Activated B cell treated with CpG ODN at 0.5 μM for 24 hours (primary cell): ENCODE data around the gene COL23A1. TPM values are rescaled to one million over a fixed set of nuclear protein-coding genes. Genes with fewer than 3 reads are reported as not detected.

Experiments used
- ATAC-seq: fragments of 200-7000 bp; cut with Tn5 transposase; one replicate; pipeline ENCODE4 v1.10.0; 2021; ENCODE audit warnings: low read depth, mild to moderate bottlenecking, moderate library complexity
- CTCF ChIA-PET: fragments of 350-600 bp; sonication (Branson Sonifier 250); formaldehyde crosslinking; loops from one replicate; lab custom pipeline; 2021; ENCODE audit warnings: antibody characterized with exemption; lab: Charles Lee
- POLR2A ChIA-PET: fragments of 350-600 bp; sonication (Branson Sonifier 250); formaldehyde crosslinking; loops from one replicate; lab custom pipeline; 2021; ENCODE audit warnings: antibody characterized with exemption; lab: Charles Lee
- DNase-seq: peaks from one replicate; pipeline ENCODE4 v3.0.0; 2022
- H3K27ac Mint-ChIP-seq: one replicate; pipeline ENCODE4 v1.8.0; 2020; ENCODE audit warnings: mixed read lengths
- H3K27me3 Mint-ChIP-seq: one replicate; pipeline ENCODE4 v1.8.0; 2021; ENCODE audit warnings: mixed read lengths
- H3K36me3 Mint-ChIP-seq: one replicate; pipeline ENCODE4 v1.8.0; 2021; ENCODE audit warnings: low read depth, mixed read lengths
- H3K4me1 Mint-ChIP-seq: one replicate; pipeline ENCODE4 v1.8.0; 2021; ENCODE audit warnings: mixed read lengths
- H3K4me3 Mint-ChIP-seq: one replicate; pipeline ENCODE4 v1.8.0; 2020; ENCODE audit warnings: mild to moderate bottlenecking, mixed read lengths
- H3K9me3 Mint-ChIP-seq: one replicate; pipeline ENCODE4 v1.8.0; 2020; ENCODE audit warnings: mixed read lengths
- CTCF ChIP-seq: fragments of 200-600 bp; IDR thresholded peaks from one replicate; pipeline ENCODE4 v1.8.0; 2022; ENCODE audit warnings: antibody characterized with exemption, mild to moderate bottlenecking
- intact Hi-C: fragments of 100-400 bp; cut with micrococcal nuclease; formaldehyde crosslinking; loops from one replicate; pipeline ENCODE4 v1.15.1; 2024
- total RNA-seq: library from RNA; stranded (reverse); gene quantifications from 2 replicates; pipeline ENCODE4 v1.2.3, GENCODE V29; 2022

COL23A1 gene
- total RNA-seq, 1 donor from 2014 or later, result not detected

DNA sequence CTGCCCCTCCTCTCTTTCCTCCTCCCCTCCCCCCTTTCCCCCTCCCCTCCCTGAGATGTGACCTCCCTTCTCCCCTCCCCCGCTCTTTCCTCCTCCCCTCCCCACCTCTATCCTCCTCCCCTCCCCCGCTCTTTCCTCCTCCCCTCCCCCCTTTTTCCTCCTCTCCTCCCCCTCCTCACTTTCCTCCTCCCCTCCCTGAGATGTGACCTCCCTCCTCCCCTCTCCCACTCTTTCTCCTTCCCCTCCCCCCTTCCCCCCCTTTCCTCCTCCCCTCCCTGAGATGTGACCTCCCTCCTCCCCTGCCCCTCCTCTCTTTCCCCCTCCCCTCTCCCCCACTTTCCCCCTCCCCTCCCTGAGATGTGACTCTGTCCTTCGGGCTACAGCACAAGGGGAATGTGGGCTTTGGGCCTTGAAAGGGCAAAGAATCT lies 169.8 kb downstream of the COL23A1 start:
- ATAC-seq (no peak), DNase-seq (no peak)
- H3K27ac Mint-ChIP-seq, result no peak overlapping the region
- H3K9me3 Mint-ChIP-seq, result no peaks in the 10 kb centered on the region
- peaks cover 7% of the 10 kb centered on the region for H3K27me3 Mint-ChIP-seq
- H3K4me1 Mint-ChIP-seq, result no peaks in the 10 kb centered on the region
- intact Hi-C loops, result no loop called here
- H3K4me3 Mint-ChIP-seq, result no peak overlapping the region
- CTCF ChIA-PET, result no interaction called here
- H3K36me3 Mint-ChIP-seq, result no peaks in the 10 kb centered on the region
- POLR2A ChIA-PET, result no interaction called here
- no peak for TF ChIP-seq CTCF

DNA sequence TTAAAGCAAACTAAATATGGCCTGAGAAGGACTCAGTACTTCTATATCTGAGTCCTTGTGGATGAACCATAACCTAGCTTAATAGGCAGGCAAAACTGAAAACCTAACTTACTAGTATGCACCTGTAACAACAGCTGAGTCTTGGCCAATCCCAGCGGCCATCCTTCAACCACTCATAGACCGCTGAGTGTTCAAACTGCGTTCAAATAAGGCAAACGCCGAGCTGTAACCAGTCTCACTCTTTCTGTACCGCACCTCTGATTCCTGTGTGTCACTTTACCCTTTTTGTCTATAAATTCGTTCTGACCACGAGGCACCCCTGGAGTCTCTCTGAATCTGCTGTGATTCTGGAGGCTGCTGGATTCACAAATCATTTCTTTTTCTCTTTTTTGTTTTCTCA lies 170.5 kb downstream of the COL23A1 start:
- Mint-ChIP-seq H3K9me3 (no peaks in the 10 kb centered on the region), H3K36me3 (no peaks in the 10 kb centered on the region), H3K27me3 (peaks cover 7% of the 10 kb centered on the region), H3K4me3 (no peak overlapping the region), H3K4me1 (no peaks in the 10 kb centered on the region), H3K27ac (no peak overlapping the region)
- POLR2A ChIA-PET, result no interaction called here
- no peak for TF ChIP-seq CTCF
- no peak for DNase-seq
- CTCF ChIA-PET, result no interaction called here
- intact Hi-C loops, result no loop called here
- ATAC-seq, result no peak

DNA sequence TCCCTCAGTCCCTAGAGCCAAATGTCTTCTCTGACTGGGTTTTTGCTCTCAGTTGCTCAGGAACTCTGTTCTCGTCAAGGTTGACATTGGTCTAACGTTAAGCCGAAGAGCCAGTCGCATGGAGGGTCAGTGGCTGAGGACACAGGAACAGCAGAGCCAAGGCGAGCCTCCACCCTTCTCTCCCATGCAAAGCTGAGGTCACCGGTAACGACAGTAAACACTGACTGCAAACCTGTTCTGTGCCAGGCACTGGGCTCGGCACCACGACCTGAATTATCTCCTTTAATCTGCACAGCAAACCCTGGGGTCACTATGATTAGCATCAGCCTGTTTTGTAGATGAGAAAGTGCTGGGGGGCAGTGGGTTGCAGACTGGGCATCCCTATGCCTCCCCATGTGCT lies 171.0 kb downstream of the COL23A1 start:
- intact Hi-C loops, result no loop called here
- no peak for ATAC-seq
- DNase-seq, result no peak
- peaks cover 7% of the 10 kb centered on the region for H3K27me3 Mint-ChIP-seq
- ChIA-PET POLR2A (no interaction called here), CTCF (no interaction called here)
- no peaks in the 10 kb centered on the region for H3K36me3 Mint-ChIP-seq
- no peak for TF ChIP-seq CTCF
- H3K4me1 Mint-ChIP-seq, result no peaks in the 10 kb centered on the region
- no peak overlapping the region for H3K4me3 Mint-ChIP-seq
- no peaks in the 10 kb centered on the region for H3K9me3 Mint-ChIP-seq
- H3K27ac Mint-ChIP-seq, result no peak overlapping the region

DNA sequence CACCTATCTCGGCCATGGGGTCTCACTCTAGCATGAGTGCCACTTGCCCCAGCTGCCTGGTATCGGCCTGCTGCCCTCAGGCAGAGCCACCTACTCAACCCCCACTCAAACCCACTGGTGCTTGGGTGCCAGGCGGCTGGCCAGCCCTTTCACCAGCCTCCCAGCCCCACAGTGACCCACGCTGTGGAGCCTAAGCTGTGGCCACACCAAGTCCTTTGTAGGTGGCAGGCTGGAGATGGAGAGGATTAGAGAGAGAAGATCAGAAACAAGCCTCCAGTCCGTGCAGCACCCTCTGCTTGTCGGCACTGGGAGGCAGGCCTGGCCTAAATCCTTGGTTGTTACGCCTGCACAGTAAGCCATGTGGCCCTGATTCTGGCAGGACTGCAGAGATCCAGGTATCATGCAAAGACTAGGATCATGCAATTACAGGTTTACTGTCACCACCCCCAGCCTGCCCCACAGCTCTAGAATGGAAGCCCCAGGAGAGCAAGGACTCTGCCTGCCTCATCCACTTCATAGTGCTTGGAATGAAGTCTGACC lies 171.7 kb downstream of the COL23A1 start:
- TF ChIP-seq CTCF, result no peak
- no peaks in the 10 kb centered on the region for H3K36me3 Mint-ChIP-seq
- DNase-seq, result no peak
- no peak overlapping the region for H3K4me3 Mint-ChIP-seq
- intact Hi-C loops, result no loop called here
- CTCF ChIA-PET, result no interaction called here
- no peaks in the 10 kb centered on the region for H3K4me1 Mint-ChIP-seq
- POLR2A ChIA-PET, result no interaction called here
- peaks cover 8% of the 10 kb centered on the region for H3K27me3 Mint-ChIP-seq
- ATAC-seq, result no peak
- no peaks in the 10 kb centered on the region for H3K9me3 Mint-ChIP-seq
- no peak overlapping the region for H3K27ac Mint-ChIP-seq

GRCh38 chr5:178418031-178418430 lies 172.2 kb downstream of the COL23A1 start:
- Mint-ChIP-seq H3K9me3 (no peaks in the 10 kb centered on the region), H3K27ac (no peak overlapping the region), H3K27me3 (peaks cover 8% of the 10 kb centered on the region), H3K4me3 (no peak overlapping the region), H3K36me3 (no peaks in the 10 kb centered on the region), H3K4me1 (no peaks in the 10 kb centered on the region)
- POLR2A ChIA-PET, result no interaction called here
- no peak for TF ChIP-seq CTCF
- no peak for DNase-seq
- ATAC-seq, result no peak
- intact Hi-C loops, result no loop called here
- CTCF ChIA-PET, result no interaction called here
